OCI-LY7 (cell line): ENCODE data around the gene KIF6. TPM values are rescaled to one million over a fixed set of nuclear protein-coding genes. Genes with fewer than 3 reads are reported as not detected.

Experiments
- BruUV-seq: library from RNA; stranded (reverse); fragments of 400-500 nt; replicated peaks from 2 replicates; lab custom pipeline; 2021; lab: Mats Ljungman, UMichigan
- CTCF ChIA-PET: fragments of 300-600 bp; sonication (Branson Sonifier 250); formaldehyde crosslinking; loops from one replicate; lab custom pipeline; 2022; ENCODE audit warnings: antibody characterized with exemption; ENCODE audit not compliant: unreplicated experiment; lab: Charles Lee
- POLR2A ChIA-PET: fragments of 300-600 bp; sonication (Branson Sonifier 250); formaldehyde crosslinking; loops from one replicate; lab custom pipeline; 2022; ENCODE audit warnings: antibody characterized with exemption; lab: Charles Lee
- DNase-seq: peaks from one replicate; pipeline ENCODE4 v3.0.0-alpha.2; 2015; ENCODE audit warnings: low spot score
- H2AFZ ChIP-seq: fragments of 200-600 bp; sonication (generic), shearing (Covaris generic); 2 replicates; pipeline ENCODE4 v1.6.1; 2014; ENCODE audit warnings: mild to moderate bottlenecking, antibody characterized with exemption, low read length, moderate library complexity
- H3K27ac ChIP-seq: fragments of 200-600 bp; sonication (generic); 2 replicates; pipeline ENCODE4 v1.5.1; 2014; ENCODE audit warnings: mixed run types, low read depth, mild to moderate bottlenecking, moderate library complexity, low read length, inconsistent platforms; ENCODE audit not compliant: poor library complexity, severe bottlenecking
- H3K36me3 ChIP-seq: fragments of 200-600 bp; sonication (generic); 2 replicates; pipeline ENCODE4 v1.6.1; 2014; ENCODE audit warnings: mild to moderate bottlenecking, antibody characterized with exemption, low read length, moderate library complexity, mixed read lengths; ENCODE audit not compliant: insufficient read depth
- H3K4me1 ChIP-seq: fragments of 200-600 bp; sonication (generic); 2 replicates; pipeline ENCODE4 v1.5.1; 2014; ENCODE audit warnings: mild to moderate bottlenecking, low read length; ENCODE audit not compliant: insufficient read depth, poor library complexity, severe bottlenecking
- H3K4me2 ChIP-seq: fragments of 200-600 bp; sonication (generic); 2 replicates; pipeline ENCODE4 v1.6.1; 2014; ENCODE audit warnings: mild to moderate bottlenecking, low read length
- H3K4me3 ChIP-seq: fragments of 200-600 bp; sonication (generic); 2 replicates; pipeline ENCODE4 v1.5.1; 2014; ENCODE audit warnings: mild to moderate bottlenecking, low read depth, low read length; ENCODE audit not compliant: poor library complexity, severe bottlenecking
- H3K79me2 ChIP-seq: fragments of 200-600 bp; sonication (generic); 2 replicates; pipeline ENCODE4 v1.6.1; 2016; ENCODE audit warnings: low read depth, mild to moderate bottlenecking, low read length, moderate library complexity, mixed read lengths; ENCODE audit not compliant: insufficient read depth
- H3K9me2 ChIP-seq: fragments of 200-600 bp; sonication (generic); 2 replicates; pipeline ENCODE4 v1.6.1; 2016; ENCODE audit warnings: mild to moderate bottlenecking, low read length, mixed read lengths; ENCODE audit not compliant: insufficient read depth
- H3K9me3 ChIP-seq: fragments of 200-600 bp; sonication (generic); 2 replicates; pipeline ENCODE4 v1.6.1; 2014; ENCODE audit warnings: mild to moderate bottlenecking, mixed run types, low read length, mixed read lengths
- H4K20me1 ChIP-seq: fragments of 200-600 bp; sonication (generic); 2 replicates; pipeline ENCODE4 v1.6.1; 2014; ENCODE audit warnings: mild to moderate bottlenecking, antibody characterized with exemption, low read length, moderate library complexity, mixed read lengths; ENCODE audit not compliant: insufficient read depth
- EZH2phosphoT487 ChIP-seq: fragments of 200-600 bp; sonication (generic); IDR thresholded peaks from 2 replicates; pipeline ENCODE4 v1.6.1; 2018; ENCODE audit warnings: low read depth, borderline replicate concordance, mild to moderate bottlenecking, mixed run types, antibody characterized with exemption, low read length, moderate library complexity, mixed read lengths
- intact Hi-C: fragments of 100-400 bp; cut with micrococcal nuclease; formaldehyde crosslinking; loops from one replicate; pipeline ENCODE4 v1.10.0; 2022; ENCODE audit not compliant: unreplicated experiment
- total RNA-seq, 2 experiments: library from RNA; depleted of rRNA in 1 of 2; stranded (reverse); fragments of >200 nt in 1 of 2; shearing (Covaris generic) in 1 of 2; gene quantifications; 2 replicates each; pipeline ENCODE4 v1.2.3, GENCODE V29; 2014 to 2022
- TF ChIP-seq, protein P1 (sequence below): fragments of 200-600 bp; sonication (generic); conservative IDR thresholded peaks from 2 replicates; pipeline ENCODE4 v1.5.1; 2014; ENCODE audit warnings: mild to moderate bottlenecking, antibody characterized with exemption, low read length, moderate library complexity, mixed read lengths

The KIF6 gene
- total RNA-seq, 2 experiments from 2014 or later = not detected

DNA sequence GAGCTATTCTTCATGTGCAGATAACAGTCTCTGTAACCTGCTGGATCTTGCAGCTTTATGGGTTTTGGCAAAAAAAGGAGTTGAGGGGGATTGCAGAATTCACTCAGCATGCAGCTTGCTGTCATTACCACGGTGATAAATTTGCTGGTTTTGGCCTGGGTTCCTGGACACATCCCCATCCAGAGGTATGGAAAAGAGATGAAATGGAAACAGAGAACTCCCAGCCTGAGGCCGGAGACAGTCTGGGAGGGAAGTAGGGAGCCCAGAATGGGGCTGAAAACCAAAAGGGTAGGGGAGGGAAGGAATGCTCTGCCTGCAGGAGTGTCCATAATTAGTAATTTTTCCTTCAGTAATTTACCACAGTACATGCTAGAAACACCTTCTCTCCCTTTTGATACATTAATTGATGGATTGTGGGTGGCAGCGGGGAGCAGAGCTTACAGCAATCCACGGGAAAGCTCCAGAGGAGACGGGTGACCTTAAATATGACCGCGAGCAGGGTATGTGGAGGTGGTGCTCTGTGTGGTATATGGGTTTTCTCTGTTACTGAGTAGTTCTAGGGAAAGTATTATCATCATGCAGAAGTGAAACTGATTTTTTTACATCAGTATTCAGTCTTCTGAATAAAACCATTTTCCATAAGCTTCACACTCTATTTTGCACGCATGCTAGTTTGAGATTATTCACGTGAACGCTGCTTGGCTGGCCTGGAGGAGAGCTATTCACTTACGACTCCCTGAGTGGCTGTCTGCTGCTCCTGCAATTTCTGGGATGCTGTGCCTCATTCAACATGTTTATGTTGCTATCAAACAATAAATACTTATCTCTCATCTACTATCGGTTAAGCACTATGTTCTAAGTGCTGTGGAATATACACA lies 336.4 kb downstream of the KIF6 start:
- Histone ChIP-seq H3K9me2 (no peaks in the 10 kb centered on the region), H3K36me3 (no peaks in the 10 kb centered on the region), H2AFZ (no peak overlapping the region), H3K9me3 (no peaks in the 10 kb centered on the region), H3K4me1 (no peaks in the 10 kb centered on the region), H3K27ac (no peak overlapping the region), H3K79me2 (no peaks in the 10 kb centered on the region), H4K20me1 (no peaks in the 10 kb centered on the region), H3K4me3 (no peak overlapping the region), H3K4me2 (no peak overlapping the region)
- DNase-seq = no peak
- intact Hi-C loops = no loop called here
- POLR2A ChIA-PET = interaction anchor here (0.7 kb wide), 1 partner anchor 9 kb away, joined by 3 read pairs; no protein-coding TSS in a partner anchor
- TF ChIP-seq, protein P1, sequence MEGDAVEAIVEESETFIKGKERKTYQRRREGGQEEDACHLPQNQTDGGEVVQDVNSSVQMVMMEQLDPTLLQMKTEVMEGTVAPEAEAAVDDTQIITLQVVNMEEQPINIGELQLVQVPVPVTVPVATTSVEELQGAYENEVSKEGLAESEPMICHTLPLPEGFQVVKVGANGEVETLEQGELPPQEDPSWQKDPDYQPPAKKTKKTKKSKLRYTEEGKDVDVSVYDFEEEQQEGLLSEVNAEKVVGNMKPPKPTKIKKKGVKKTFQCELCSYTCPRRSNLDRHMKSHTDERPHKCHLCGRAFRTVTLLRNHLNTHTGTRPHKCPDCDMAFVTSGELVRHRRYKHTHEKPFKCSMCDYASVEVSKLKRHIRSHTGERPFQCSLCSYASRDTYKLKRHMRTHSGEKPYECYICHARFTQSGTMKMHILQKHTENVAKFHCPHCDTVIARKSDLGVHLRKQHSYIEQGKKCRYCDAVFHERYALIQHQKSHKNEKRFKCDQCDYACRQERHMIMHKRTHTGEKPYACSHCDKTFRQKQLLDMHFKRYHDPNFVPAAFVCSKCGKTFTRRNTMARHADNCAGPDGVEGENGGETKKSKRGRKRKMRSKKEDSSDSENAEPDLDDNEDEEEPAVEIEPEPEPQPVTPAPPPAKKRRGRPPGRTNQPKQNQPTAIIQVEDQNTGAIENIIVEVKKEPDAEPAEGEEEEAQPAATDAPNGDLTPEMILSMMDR = no peak
- TF ChIP-seq EZH2phosphoT487 = no peak
- BruUV-seq = no TSS peak
- CTCF ChIA-PET = no interaction called here

- no TSS peak for BruUV-seq
- POLR2A ChIA-PET = interaction anchor here (0.7 kb wide), 1 partner anchor 10 kb away, joined by 3 read pairs; no protein-coding TSS in a partner anchor
- Histone ChIP-seq H3K27ac (no peak overlapping the region), H3K4me2 (no peak overlapping the region), H3K4me1 (no peaks in the 10 kb centered on the region), H3K36me3 (no peaks in the 10 kb centered on the region), H3K9me3 (no peaks in the 10 kb centered on the region), H3K4me3 (no peak overlapping the region), H3K79me2 (no peaks in the 10 kb centered on the region), H4K20me1 (no peaks in the 10 kb centered on the region), H2AFZ (no peak overlapping the region), H3K9me2 (no peaks in the 10 kb centered on the region)
- no peak for TF ChIP-seq EZH2phosphoT487
- TF ChIP-seq, protein P1 = no peak
- no peak for DNase-seq
- intact Hi-C loops = no loop called here
- CTCF ChIA-PET = no interaction called here
Observed at GRCh38 chr6:39387785-39388184, 337.4 kb downstream of the KIF6 start.

DNA sequence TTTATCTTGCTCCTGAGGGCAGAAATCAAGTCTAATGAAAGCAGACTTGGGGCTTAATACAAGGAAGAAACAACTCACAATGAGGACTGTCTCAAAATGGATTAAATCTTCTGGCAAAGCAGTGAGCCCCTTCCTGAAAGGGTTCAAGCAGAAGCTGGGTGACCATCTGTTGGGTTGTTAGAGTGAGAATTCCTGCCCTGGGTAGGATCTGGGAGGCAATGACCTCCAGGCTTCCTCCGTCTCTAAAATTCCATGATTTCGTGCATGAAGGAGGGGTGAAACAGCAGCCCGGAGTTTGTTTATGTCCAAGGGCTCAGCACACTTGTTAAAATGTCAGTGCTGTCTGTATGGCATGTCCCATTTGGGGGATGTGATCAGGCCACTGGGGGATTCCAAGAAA lies 338.7 kb downstream of the KIF6 start:
- H3K79me2 ChIP-seq = no peaks in the 10 kb centered on the region
- no peaks in the 10 kb centered on the region for H3K4me1 ChIP-seq
- no peaks in the 10 kb centered on the region for H3K9me3 ChIP-seq
- TF ChIP-seq EZH2phosphoT487 = no peak
- TF ChIP-seq, protein P1 = no peak
- no peak overlapping the region for H3K27ac ChIP-seq
- CTCF ChIA-PET = no interaction called here
- no peak overlapping the region for H3K4me3 ChIP-seq
- POLR2A ChIA-PET = no interaction called here
- no peaks in the 10 kb centered on the region for H3K9me2 ChIP-seq
- no peaks in the 10 kb centered on the region for H4K20me1 ChIP-seq
- no peak for DNase-seq
- no peaks in the 10 kb centered on the region for H3K36me3 ChIP-seq
- no TSS peak for BruUV-seq
- intact Hi-C loops = no loop called here
- H3K4me2 ChIP-seq = no peak overlapping the region
- H2AFZ ChIP-seq = no peak overlapping the region
